Ammon's horn (tissue), 1 donor: ENCODE data around the gene COL13A1.
A peak's percentile ranks its signal among the peaks of the same experiment; 100 is the strongest.

Experiments used
- DNase-seq: peaks from one replicate; pipeline ENCODE4 v3.0.0-alpha.2; 2016; ENCODE audit warnings: low spot score

The COL13A1 gene

DNA sequence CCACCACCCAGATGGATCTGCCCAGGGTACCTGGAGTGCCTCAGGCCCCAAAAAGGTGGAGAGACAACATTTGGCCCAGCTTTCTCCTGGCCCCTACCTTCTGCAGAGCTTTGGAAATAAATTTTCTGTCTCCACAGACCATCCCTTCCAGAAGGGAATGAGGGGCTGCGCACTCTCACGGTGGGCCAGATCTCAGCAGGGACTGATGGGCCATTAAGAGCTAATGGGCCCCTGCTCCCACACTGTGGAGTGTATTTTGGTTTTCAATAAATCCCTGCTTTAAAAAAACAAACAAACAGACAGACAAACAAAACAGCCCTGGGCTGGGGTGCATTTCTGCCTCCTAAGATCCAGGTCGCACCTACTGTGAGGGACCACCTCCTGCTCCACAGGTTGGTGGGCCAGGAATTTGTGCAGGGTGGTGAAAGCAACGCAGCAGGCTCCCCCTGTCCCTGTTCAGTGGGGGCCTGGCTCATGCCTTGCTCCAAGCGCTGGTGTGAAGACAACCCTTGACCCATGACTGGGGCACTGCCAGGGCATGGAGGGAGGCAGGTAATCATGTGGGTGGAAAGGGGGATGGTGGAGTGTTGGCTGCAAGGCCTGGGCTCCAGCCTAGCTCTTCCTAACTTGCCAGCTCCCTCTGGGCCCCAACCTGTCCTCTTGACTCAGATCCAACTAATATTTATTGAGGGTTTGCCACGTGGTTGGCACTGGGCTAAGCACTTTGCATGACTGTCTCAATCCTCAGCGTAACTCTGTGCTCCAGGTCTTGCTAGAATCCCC, 88.5 kb downstream of the COL13A1 start:
- DNase-seq, result no peak

DNA sequence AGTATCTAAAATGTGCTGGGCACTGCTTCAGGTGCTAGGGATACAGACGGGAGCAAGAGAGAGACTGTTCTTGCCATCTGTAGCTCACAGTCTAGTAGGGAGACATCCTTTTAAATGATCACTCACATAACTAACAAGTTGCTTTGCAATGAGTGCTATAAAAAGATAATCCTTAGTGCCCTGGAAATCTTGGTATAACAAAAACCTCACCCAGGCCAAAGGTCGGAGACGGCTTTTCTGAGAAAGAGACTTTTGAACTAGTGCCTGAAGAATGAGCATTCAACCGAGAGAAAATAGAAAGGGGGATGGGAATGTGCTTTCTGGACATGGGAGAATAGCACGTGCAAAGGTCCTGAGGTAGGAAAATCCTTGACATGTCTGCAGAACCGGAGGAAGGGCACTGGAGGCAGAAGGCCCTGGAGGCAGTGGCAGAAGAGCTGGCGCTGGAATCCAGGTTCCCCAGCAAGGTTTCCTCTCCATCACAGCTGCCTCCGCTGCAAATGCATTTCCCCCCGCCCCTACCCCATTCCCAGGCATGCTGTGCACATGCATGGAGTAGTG, 89.4 kb downstream of the COL13A1 start:
- DNase-seq, result no peak

DNA sequence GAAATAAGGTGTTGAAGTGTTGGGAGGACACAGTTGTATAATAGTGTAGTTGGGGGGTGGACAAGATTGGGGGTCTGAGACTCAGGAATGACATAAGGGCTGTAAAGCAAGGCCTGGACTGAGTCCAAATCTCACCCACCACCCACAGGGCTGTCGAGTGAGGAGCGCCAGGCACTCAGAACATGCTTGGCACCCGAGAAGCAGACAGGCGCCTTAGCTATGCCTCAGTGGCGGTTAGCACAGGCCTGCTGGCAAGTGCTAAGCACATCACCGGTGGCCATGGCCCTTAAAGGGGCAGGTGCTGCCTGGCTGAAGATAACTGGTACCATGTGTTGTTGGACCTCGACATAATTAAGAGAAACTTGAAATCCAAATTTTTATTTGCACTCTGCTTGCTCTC, 90.7 kb downstream of the COL13A1 start:
- DNase-seq, result no peak

DNA sequence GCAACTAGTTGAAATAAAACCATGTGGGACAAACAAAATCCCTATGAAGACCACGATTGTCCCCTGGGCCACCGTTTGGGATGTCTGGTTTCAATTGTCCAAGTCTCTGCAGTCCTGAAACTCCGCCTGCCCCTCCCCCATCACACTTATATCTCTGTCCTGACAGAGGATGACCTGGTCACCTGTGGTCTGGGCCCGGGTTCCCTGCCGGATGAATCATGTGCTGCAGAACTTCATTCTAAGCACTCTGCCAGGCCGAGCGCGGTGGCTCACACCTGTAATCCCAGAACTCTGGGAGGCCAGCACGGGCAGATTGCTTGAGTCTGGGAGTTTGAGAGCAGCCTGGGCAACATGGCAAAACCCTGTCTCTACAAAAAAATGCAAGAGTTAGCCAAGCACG, 91.1 kb downstream of the COL13A1 start:
- no peak for DNase-seq

DNA sequence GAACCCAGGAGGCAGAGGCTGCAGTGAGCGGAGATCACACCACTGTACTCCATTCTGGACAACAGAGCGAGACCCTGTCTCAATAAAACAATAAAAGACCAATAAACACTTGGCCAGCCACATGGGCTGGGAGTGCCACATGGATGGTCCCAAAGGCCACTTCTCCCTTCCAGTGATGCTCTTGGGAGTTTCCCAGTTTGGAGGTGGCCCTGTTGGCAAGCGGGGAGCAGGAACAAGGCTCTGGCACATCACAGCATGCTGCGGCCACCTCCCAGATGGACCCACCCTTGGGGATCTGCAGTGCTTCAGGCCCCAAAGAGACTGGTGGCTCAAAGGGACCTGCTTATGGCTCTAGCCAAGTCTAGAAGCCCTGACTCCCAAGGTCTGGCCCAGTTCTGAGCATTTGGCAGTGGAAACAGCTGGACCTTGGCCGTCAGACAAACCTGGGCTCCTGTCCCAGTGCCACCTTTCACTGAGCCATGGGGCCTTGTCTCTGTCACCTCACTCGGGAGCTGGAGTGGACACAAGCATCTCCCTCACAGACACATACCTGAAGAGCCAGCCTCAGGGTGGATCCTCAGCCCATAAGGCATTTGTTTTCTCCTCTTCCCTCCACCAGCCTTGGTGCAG, 91.7 kb downstream of the COL13A1 start:
- no peak for DNase-seq

DNA sequence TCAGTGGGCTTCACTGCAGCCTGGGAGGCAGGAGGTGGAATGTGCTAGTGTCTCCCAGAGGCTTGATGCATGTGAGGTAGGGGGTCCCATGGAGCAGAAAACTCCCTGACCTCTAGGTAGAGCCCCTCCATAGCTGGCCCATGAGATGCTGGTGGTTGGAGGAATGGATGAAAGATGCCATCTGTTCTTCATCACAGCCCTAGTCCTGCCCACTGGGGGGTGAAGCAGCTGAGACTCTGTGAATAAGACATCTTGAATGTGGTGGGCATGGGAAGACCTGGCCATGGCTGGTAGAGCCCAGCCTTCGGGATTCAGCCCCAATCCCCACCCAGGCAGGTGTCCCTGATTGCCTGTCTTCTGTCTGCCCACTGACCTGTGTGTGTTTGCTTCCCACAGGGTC, 92.5 kb downstream of the COL13A1 start:
- DNase-seq, result no peak

DNA sequence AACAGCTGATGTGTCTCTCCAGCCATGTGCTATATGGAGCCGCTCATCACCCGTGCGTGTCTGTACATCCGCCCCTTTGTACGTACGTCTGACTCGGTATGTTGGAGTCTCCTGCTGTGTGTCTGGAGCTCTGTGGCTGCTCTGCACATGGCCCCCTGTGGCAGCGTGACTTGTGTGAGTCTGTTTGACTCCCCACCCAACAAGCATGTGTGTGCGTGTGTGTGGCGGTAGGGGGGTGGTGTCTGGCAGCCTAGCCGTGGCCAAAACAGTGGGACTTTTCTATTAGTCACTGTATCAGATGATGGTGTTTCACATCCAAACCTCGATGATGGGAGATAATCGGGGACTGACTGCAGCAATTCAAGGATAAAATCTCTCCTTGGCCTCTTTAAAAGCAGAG, 94.1 kb downstream of the COL13A1 start:
- peak; percentile 32 for DNase-seq

DNA sequence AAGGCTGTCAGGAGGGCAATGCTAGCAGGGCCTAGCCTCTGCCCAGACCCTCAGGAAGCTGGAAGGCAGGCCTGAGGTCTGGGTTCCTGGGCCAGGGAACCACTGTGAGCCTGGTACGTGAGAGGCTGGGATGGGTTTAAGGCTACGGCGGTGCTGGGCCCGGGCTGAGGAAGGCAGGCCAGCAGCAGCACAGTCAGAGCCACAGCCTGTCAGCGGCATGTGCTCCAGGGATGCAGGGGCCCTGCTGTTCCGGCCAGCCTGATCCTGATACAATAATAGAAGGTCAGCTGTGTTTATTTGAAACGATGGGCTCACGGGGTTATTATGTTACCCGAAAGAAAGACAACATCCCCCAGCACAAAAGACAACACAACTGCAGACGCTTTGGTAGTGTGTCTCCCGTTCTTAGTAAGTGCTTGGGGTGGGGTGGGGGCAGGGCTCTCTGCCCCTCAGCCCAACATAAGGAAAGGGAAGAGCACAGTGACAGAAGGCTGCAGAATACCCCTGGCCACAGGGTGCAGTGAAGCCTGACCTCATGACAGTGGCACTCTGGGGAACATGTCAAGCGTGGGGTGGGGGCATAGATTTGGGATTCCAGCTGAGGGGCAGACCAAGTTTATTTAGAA, 95.0 kb downstream of the COL13A1 start:
- no peak for DNase-seq

DNA sequence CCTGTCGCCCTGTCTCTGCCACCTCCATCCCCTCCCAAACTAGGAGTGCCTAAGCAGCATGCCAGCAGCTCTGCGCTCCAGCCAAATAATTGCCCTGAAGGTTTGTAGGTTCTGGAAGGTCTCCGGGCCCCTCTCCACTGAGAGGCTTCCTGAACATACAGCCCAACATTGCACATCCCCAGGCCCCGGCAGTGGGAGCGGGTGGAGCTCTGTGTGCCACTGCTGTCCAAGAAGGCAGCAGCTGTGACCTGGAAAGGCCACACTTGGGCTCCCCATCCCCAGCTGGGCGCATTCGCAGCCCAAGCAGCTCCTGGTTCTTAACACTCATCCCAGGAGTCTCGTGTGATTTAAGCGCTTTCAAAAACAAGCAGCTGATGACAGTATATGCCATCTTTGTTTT, 95.7 kb downstream of the COL13A1 start:
- no peak for DNase-seq

DNA sequence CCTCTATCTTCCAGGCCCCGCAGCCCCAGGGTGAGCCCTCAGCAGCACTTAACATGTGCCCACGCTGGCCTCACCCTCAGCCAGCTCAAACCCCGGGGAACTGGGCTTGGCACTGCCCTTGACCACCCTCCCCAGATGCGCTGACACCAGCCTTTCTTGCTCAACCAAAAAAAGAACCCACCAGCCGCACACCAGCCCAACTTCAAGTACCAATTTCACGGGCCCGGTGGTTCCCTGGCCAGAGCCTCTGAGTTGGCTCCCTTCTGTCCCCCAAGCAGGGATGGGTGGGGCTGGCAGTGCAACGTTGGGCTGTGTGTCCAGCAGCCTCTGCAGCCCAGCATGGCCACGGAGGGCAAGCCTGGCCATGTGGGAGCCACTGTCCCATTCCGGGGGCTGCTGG, 96.3 kb downstream of the COL13A1 start:
- DNase-seq, result no peak

DNA sequence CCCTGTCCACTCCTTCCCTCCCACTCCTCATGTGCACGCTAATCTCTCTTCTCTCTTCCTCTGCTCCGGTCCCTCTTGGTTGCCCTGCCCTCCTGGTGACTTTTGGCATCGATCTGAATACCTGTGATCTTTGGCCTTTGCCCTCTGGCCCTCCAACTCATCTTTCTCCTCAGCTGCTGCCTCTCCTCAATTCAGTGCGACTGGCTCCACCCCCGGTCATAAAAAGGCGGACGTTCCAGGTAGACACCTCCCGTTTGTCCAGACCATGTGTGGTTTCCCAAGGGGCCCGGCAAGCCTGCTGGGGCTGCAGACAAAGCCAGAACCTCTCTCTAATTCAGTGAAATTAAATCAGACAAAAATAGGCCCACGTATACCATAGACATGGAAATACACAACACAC, 96.8 kb downstream of the COL13A1 start:
- no peak for DNase-seq

DNA sequence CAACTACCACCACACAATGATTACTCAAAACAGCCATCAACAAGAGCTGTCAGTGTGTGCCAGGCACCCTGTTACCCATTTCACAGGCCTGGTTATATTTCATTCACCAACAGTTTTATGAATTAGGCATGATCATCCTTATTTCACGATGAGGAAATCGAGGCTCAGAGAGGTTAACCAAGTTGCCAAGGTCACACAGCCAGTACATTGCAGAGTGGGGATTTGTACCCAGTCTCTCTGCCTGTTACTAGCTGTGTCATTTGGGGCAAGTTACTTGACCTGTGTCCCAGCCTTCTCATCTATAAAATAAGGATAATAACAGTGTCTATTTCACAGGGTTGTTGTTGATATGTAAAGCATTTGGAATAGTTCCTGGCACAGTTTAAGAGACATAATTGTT, 97.2 kb downstream of the COL13A1 start:
- DNase-seq, result no peak

DNA sequence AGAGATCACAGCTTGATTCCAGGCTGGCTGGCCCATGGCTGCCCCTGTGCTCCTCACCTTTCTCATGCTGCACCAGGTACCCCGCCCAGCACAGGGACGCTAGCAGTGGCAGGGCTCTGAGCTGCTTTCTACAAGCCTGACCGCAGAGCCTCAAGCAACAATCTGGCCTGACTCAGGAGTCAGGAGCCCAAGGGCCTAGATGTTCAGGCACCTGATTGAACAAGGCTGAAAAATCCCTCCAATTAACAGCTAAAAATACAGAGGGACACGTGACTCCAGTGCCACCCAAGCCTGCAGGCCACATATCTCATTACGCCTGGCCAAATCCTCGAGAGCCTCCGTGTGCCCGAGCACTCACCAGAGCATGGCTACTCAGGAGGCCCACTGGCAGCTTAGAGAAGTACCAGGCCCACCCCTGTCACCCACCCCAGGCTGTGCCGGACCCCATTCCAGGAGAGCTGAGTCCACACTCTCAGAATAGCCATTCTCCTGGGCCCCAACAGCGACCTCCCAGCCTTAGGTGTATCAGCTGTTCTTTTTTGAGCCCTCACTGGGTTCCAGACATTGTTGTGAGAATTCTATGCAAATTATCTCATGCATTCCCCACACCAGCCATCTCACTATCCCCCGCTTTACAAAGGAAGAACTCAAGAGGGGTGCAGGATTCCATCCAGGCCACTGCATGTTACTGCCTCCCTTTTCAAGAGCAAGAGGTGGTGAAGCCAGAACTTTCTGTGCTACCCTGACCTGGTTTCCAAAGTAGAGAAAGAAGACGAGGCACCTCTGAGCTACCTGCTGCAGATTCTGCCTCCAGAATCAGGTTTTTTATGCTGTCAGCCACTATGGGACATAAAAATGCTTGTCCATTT, 98.3 kb downstream of the COL13A1 start:
- DNase-seq, result no peak

DNA sequence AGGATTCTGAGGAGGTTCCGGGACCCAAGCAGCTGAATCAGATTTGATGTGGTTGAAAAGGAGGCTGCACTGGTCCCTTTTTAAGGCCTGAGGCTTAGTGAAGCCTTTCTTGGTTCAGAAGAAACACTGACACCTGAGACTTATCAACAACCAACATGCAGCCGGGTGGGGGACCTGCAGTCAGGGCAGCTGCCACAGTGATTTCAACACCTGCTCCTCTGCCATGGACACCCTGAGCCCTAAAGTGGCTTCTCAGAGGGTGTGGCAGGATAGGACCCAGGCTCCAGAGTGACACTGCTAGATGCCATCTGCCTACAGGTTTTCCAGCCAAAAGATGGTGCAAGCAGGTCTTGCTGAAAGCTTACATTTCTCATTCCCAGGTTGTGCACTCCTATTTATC, 99.3 kb downstream of the COL13A1 start:
- DNase-seq, result no peak

DNA sequence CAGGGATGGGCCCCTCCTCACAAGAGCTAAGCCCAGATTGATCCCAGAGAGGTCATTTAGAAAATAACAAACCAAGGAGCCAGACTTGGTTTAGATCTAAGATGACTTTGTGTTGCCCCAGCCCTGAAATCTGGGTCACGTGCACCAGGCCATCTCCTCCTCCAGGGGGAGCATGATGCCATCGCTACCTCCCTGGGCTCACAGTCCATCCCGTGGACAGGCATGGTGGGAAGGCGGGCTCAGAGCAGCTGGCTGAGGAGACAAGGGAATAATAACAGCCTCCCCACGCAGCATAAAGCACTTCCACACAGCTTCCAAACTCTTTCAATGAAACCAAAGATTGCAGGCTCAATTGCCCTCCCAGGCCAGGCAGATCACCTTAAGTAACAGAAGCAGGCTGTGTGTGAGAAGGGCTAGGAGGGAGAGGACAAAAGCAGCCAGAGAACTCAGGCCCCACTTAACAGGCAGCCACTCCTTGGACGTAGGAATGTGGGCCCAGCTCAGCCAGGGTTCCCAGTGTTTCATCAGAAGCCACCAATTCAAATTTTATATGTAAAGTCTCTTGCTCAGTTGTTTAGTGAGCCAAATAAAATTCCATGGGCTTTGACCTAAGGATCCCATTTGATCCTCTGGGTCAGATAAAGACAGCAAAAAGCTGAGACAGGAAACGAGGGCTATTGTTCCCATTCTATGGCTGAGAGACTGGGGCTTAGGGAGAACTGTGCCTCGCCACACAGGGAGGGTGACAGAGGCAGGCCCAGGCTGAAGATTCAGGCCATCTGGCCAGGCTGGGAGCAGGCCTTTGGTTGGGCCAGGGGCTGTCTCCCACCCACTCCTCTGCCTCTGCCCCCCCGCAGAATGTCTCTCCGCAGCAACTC, 100.2 kb downstream of the COL13A1 start:
- DNase-seq, result peak; percentile 50

DNA sequence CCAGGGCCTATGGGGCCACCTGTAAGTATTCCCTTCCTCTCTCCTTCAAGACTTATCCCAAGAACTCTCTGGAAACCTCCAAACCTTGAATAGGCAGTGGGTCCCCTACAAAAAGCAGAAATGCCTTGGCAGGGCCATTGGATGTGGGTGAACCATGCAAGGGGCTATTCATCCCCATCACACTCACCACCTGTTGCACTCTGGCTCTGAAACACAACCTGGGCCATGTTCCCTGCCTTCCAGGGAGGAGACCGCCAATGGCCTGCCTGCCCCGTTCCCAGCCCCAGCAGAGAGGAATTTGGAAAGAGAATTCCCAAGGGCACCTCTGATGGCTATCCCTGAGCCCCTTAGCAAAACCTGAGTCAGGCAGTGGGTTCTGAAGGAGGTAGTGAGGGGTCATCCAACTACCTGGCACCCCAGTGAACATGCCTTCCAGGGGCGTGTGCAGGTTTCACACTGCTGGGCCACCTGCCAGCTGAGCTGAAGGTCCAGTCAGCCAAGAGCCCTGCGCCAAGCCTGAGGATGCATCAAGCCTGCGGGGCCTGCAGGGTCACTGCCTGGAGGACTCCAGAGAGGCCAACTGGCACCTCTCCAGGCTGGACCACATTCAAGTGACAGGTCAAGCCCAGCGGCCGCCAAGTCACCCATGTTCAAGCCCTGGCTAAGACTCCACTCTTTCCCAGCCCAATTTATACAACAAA, 101.3 kb downstream of the COL13A1 start:
- DNase-seq, result no peak

DNA sequence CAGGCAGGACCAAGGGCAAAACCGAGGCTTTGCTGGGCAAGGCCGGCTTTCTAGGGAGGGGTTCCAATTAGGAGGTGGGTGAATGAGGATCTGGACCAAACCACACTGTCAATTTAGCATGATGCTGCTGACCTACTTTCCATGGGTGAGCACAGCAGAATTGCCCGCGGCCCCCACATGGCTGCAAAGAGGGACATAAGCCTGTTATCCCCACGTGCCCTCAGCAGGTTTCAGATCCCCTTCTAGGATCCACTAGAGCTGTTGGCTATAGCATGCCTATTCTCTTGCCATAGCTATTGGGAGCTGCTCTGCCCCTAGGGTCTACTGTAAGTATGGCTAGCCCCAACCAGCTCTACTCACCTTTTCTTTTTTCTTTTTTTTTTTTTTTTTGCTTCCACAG, 102.8 kb downstream of the COL13A1 start:
- DNase-seq, result no peak

DNA sequence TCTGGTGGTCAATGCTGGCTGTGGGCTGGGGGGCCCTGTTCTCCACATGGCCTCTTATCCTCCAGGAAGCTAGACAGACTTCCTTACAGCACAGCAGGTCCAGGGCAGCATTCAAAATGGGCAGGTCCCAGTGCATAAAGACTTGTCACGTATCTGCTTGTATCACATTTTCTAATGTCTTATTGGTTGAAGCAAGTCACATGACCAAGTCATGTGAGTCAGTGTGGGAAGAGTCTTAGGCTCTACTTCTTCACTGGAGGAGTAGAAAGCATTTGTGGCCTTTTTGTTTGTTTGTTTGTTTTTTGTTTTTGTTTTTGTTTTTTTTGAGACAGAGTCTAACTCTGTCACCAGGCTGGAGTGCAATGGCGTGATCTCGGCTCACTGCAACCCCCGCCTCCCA, 104.7 kb downstream of the COL13A1 start:
- DNase-seq, result no peak

DNA sequence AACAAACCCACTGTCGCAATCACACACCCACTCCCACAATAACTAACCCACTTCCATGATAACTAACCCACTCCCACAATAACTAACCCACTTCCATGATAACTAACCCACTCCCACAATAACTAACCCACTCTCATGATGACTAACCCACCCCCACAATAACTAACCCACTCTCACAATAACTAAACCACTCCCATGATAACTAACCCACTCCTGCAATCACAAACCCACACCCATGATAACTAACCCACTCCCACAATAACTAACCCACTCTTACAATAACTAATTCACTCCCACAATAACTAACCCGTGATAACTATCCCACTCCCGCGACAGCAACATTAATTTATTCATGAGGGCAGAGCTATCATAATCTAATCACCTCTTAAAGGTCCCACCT, 105.8 kb downstream of the COL13A1 start:
- no peak for DNase-seq

DNA sequence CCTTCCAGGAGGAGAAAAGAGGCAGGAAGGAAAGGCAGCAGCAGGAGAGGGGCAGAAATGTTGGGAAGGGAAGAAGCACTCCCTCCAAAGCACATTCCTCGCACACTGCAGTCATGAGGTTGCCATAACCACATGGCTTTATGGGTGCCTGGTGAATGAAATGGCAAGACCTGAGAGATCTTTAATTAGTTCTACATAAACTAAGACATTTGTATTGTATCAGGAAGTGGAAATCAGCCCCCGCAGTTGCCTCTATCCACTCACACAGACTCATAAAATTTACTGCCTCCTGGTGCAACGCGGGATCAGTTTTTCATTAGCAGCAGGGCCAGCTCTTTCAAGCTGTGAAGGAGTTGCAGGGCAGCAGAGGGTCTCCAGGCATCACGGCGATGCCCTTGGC, 106.4 kb downstream of the COL13A1 start:
- no peak for DNase-seq

DNA sequence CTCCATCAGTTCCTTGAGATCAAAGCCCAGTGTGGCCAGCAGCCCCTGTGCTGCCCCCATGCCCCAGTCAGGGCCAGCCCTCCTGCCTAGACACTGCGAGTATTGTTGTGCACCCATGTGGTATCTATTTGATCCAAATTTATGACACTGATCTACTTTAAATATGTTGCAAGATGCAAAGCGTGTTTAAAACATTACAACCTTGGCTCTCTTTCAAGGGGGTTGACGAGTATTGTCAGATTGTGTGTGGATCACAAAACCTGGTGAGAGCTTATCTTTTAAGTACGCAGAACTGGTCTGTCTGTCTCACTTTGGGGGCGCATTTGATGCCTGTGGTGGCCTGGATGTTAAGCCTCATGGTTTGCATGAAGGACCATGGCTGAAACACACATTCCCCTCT, 108.9 kb downstream of the COL13A1 start:
- no peak for DNase-seq
